Left hindlimb (tissue), 1 donor: ENCODE results near the gene LRRC58.
A peak's percentile ranks its signal among the peaks of the same experiment; 100 is the strongest.
"Not testable (repeated sequence)": the region's sequence is repeated elsewhere in the genome, so short reads cannot be mapped to it uniquely, and the experiment has no call there.

Experiments
- DNase-seq: peaks from one replicate; pipeline ENCODE4 v3.0.0-alpha.2; 2018

Gene LRRC58

GRCh38 chr3:120348991-120349854, at the start of gene LRRC58:
LRRC58 (minus strand) TSS chr3:120349354; CDS start chr3:120349243, 111 bp downstream.
- peak; percentile 93 for DNase-seq

DNA sequence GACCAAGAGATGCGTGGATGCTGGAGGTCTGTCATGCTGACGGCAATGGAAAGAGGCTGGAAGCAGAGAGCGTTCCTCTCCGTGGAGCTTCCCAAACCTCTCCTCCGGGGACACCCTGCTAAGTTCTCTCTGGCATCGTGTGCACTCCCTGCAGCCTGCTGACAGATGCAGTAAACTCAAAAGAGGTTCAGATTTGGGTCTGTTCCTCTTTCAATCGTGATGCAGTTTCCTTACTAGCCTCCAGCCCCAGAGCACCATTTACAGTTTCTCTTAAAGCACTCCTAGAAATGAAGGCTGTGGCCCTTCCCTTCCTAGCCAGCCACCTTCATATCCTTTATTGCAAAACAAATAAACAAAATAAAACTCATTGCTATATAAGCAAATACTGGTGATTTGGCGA, 47.3 kb upstream of the LRRC58 start:
- DNase-seq: no peak

GRCh38 chr3:120394347-120394746, 45.2 kb upstream of the LRRC58 start:
- no peak for DNase-seq

DNA sequence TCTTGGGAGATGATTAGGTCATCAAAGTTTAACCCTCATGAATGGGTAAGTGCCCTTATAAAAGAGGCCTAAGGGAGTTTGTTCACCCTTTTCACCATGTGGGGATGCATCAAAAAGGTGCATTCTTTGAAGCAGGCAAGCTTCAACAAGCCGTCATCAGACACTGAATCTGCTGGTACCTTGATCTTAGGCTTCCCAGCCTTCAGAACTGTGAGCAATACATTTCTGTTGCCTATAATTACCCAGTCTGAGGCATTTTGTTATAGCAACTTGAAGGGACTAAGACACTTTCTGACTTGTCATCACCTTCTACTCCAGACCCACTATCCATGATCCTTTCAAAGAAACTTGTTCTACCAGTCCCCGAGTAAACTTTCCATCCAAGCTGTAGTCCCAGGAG, 44.6 kb upstream of the LRRC58 start:
- DNase-seq: no peak

- DNase-seq: no peak
These were observed 44.1 kb upstream of the LRRC58 start for GRCh38 chr3:120393243-120393642.

- no peak for DNase-seq
These were observed 33.8 kb upstream of the LRRC58 start for GRCh38 chr3:120382941-120383447.

DNA sequence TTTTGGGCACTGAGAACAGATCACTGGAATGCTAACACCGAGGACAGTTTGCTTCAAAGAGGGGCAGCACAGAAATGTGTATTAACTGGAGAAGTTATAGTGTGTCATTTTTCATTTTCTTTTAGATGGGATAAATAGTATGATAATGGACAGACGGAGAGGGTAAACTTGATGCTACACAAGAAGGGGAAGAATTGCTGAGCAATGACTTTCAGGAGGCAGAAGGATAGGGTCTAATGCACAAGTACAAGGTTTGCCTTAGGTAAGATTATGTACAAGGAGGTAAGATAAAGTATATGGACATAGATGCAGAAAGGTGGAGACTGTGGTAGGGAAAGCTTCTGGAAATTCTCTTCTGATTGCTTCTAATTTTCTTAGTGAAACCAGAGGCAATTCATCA, 32.3 kb upstream of the LRRC58 start:
- DNase-seq: no peak

DNA sequence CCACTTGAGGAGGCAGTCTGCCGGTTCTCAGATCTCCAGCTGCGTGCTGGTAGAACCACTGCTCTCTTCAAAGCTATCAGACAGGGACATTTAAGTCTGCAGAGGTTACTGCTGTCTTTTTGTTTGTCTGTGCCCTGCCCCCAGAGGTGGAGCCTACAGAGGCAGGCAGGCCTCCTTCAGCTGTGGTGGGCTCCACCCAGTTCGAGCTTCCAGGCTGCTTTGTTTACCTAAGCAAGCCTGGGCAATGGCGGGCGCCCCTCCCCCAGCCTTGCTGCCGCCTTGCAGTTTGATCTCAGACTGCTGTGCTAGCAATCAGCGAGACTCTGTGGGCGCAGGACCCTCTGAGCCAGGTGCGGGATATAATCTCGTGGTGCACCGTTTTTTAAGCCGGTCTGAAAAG, 28.8 kb upstream of the LRRC58 start:
- DNase-seq: not testable (repeated sequence)

DNA sequence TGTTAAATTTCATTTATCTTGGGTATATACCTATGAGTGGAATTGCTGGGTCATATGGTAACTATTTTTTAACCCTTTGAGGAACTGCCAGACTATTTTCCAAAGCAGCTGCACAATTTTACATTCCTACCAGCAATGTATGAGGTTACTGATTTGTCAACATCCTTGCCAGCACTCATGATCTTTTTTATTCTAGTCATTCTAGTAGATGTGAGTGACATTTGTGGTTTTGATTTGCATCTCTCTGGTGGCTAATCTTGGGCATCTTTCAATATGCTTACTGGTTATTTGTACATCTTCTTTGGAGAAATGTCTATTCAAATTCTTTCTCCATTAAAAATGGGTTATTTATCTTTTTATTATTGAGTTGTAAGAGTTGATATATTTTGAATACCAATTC, 21.3 kb upstream of the LRRC58 start:
- no peak for DNase-seq

DNA sequence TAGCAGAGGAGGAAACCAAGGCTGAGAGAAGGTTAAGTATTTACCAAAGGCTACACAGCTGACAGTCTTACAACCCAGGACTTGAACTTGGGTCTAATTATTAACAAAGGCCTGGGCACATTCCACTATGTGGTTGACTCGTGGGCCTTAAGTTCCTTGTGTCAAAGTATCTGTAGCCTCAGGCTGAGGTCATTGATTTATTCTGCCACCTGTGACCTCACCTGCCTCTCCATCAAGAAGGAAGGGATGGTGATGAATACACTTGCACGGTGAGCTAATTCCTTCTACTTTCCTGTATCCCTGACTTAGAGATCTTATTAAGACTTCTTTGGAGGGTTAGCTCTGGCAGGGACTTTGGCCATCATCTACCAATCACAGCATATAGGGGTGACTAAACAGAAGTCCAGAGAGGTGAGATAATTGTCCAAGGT, 19.9 kb upstream of the LRRC58 start:
- no peak for DNase-seq

DNA sequence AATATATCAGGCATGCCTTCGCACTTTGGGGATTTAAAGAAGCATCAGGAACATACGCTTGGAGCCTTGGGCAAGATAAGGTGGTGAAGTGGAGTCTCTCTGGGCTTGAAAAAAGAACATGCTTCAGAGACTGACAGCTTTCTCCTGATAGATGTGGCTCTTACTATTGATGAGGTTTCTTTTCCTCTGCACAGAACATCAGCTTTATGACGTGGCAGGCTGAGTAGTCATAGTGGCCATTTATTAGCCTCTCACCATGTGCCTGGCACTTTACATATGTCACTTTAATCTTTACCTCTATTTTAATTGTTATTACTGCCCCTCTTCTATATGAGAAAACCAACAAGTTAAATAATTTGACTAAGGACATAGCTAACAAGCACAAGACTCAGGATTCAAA, 19.0 kb upstream of the LRRC58 start:
- DNase-seq: no peak

DNA sequence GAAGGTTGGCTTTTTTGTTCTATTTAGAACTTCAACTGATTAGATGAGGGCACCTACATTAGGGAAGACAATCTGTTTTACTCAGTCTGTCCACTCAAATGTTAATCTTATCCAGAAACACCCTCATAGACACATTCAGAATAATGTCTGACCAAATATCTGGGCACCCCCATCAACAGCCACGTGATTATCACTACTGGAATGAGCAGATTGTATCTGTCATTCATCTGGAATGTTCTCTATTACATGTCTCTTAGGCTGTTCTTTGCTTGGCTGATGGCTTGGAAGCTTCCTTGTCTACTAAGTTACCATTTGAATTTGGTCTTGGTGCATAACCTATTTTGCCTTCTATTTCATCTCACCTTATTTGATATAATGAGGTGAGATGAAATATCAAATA, 15.7 kb upstream of the LRRC58 start:
- DNase-seq: no peak

DNA sequence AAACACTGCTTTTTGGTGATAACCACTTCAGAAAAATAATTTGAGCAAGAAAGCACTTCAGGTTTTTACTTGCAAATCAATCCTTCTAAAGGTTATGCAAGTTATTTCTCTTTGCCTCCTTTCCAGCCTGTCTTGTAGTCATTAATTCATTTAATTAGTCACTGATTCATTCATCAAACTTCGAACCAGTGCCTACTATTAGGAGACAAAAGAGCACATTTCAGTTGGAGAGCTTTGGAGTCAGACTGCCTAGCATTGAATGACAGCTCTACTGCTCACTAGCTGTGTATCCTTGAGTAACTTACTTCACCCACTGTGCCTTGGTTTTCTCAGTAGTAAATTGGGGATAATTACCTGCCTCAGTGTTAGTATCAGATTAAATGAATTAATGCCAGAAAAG, 14.9 kb upstream of the LRRC58 start:
- DNase-seq: no peak

DNA sequence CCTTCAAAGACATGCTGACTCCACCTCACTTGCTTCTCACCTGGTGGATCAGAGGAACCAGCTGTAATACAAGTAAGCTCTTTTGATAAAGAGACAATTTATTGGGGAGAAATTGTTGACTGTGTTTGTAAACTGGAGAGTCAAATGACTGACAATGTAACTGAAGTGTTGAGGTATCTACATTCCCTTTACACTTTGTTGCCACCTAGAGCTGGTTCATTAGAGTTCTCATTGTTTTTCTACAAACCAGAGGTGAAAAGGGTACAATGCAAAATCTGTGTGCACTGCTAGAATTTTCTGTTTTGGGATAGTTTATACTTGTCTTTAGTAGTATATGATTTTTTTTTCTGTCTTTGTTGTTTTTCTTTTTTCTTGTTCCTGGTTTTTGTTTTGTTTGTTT, 8.7 kb upstream of the LRRC58 start:
- no peak for DNase-seq

- DNase-seq: no peak
These were observed 6.3 kb upstream of the LRRC58 start for GRCh38 chr3:120355486-120355885.

GRCh38 chr3:120353463-120353862, 4.3 kb upstream of the LRRC58 start:
- no peak for DNase-seq

GRCh38 chr3:120352017-120352416, 2.9 kb upstream of the LRRC58 start:
- DNase-seq: no peak

DNA sequence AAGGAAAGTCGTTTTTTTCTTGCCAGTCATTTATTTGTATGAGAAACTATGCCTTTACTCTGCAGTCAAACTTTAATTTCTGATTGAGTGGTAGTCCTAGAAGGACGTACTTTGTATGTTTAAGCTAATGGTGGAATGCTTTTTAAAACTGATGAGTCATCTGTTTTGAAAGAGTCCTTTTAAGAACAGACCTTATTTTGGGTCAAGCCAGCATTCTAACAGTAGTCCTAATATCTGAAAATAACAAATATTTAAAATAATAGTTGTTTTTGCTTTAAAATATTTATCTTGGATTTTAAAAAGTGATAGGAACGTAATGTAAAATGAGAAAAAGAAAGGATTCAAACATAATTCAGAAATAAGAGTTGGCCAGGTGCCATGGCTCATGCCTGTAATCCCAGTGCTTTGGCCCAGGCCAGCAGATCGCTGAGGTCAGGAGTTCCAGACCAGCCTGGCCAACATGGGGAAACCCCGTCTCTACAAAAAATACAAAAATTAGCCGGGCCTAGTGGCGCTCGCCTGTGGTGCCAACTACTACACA, 1.3 kb upstream of the LRRC58 start:
- no peak for DNase-seq

GRCh38 chr3:120349855-120350125, 636 bp upstream of the LRRC58 start:
- no peak for DNase-seq

DNA sequence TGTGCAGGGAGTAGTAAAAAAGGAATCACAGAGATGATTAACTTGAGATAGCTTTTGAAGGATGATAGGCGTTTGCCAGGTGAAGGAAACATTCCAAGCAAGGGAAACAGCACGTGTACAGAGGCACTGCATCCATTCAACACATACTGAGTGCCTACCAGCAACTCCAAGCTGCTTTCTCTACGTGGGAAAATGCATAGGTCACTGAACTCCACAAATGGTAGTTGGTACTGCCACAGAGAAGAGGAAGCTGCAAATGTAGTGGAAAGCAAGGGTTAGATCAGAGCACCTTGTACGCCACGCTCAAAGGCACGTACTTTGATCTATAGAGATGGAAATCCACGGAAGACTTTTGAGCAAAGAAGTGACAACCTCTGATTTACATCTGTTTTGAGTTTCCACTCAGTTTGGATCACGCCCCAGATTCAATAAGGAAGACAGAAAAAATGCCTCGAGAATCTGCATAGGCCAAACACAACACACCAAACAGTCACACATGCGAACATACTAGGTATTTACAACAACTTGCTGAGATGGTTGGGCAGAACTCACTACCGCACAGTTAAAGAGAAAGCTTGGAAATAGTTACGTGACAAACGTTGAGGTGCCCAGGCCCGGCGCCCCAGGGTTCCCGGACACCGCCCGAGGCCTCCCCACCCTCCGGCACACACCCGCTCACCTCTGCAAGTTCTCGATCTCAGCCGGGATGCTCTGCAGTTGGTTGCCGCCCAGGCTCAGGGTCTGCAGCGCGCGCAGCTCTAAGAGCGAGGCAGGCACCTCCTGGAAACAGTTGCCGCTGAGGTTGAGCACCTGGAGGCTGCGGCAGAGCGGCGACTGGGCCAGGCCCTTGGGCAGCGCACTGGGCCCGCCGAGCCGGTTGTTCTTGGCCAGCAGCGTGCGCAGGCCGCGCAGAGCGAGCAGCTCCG, 826 bp downstream of the LRRC58 start:
- no peak for DNase-seq

DNA sequence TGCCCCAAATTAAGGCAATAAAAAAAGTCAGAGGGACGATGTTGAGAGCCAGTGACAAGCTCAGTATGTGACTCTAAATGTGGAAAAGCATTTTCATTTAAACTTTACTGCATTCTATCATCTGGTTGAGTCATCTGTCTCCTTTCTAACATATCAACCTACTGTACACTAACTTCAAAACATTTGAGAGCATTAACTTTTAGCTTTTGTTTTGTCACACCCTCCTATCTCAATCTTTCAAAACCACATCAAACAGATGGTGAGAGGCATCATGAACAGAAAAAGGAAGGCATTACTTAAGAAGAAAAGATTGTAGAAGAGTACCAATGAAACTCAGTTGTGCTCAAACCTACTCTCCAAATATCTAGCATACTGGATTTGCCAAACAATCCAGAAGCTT, 4.8 kb downstream of the LRRC58 start:
- no peak for DNase-seq

GRCh38 chr3:120341658-120342346, 7.4 kb downstream of the LRRC58 start:
- no peak for DNase-seq

DNA sequence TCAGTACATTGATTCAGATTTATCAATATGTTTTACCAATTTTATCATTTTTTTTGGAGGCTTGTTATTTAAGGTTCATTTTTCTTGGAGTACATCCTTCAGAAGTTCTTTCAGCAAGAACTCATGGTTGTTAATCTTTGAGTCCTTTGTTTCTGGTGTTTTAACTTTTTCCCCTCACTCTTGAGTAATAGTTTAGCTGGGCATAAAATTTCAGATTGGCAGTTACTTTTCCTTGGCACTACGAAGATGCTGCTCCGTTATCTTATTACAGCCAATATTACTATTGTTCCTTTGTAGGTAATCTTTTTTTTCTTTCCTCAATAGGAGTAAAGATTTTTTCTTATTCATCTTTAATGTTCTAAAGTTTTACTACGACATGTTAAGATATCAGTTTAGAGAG, 9.8 kb downstream of the LRRC58 start:
- DNase-seq: no peak
